Thoracic aorta (tissue), 2 donors: ENCODE data around the gene RAI1. TPM values are rescaled to one million over a fixed set of nuclear protein-coding genes. Genes with fewer than 3 reads are reported as not detected.

Experiments
- ATAC-seq: fragments of 150-250 bp; one replicate; pipeline ENCODE4 v1.8.0; 2017; ENCODE audit warnings: low read depth; ENCODE audit not compliant: insufficient number of reproducible peaks, low FRiP score
- DNase-seq: peaks from one replicate; pipeline ENCODE4 v3.0.0-alpha.2; 2020; ENCODE audit warnings: low spot score
- H3K27ac ChIP-seq, 2 donors: fragments of 200-600 bp; sonication (generic); 1 replicate in 1 of 2; 2 replicates in 1 of 2; pipeline ENCODE4 v1.5.1; 2016; ENCODE audit warnings: mild to moderate bottlenecking in 2 of 2, moderate library complexity in 2 of 2
- H3K27me3 ChIP-seq: fragments of 200-600 bp; sonication (generic); replicated peaks from 2 replicates; pipeline ENCODE4 v1.6.0; 2016; ENCODE audit warnings: mild to moderate bottlenecking; ENCODE audit not compliant: insufficient read depth
- H3K36me3 ChIP-seq: fragments of 200-600 bp; sonication (generic); one replicate; pipeline ENCODE4 v1.5.1; 2016
- H3K4me1 ChIP-seq, 2 donors: fragments of 200-600 bp; sonication (generic); 1 replicate in 1 of 2; 2 replicates in 1 of 2; pipeline versions ENCODE4 v1.5.1 to v1.6.0; 2016; ENCODE audit warnings: low read depth in 2 of 2, mild to moderate bottlenecking in 1 of 2; ENCODE audit not compliant: control insufficient read depth in 1 of 2
- H3K4me3 ChIP-seq: fragments of 200-600 bp; sonication (generic); 2 replicates; pipeline ENCODE4 v1.5.1; 2016; ENCODE audit warnings: mild to moderate bottlenecking
- H3K9me3 ChIP-seq: fragments of 200-600 bp; sonication (generic); 2 replicates; pipeline ENCODE4 v1.5.1; 2016
- CTCF ChIP-seq: fragments of 200-600 bp; sonication (generic); IDR thresholded peaks from one replicate; pipeline ENCODE4 v1.5.1; 2019; ENCODE audit warnings: antibody characterized with exemption
- total RNA-seq, 2 donors: library from RNA; depleted of rRNA; stranded (reverse); fragments of >200 nt; gene quantifications; one replicate each; pipeline versions ENCODE4 v1.1.0 to v1.2.3, GENCODE V29; 2016

RAI1 gene
- total RNA-seq, 2 donors from 2014 or later: 21.0 to 31.5 TPM

- DNase-seq (no peak), ATAC-seq (no peak)
- H3K4me1 ChIP-seq: peaks cover 24 to 46% of the 10 kb centered on the region in 2 donors
These were observed 71.6 kb downstream of the RAI1 start for GRCh38 chr17:17752821-17753321.

GRCh38 chr17:17754719-17755686, 73.7 kb downstream of the RAI1 start:
- Histone ChIP-seq H3K9me3 (no peaks in the 10 kb centered on the region), H3K27ac (no peak overlapping the region), H3K4me1 (peaks cover 15 to 30% of the 10 kb centered on the region in 2 donors), H3K36me3 (no peaks in the 10 kb centered on the region), H3K27me3 (no peaks in the 10 kb centered on the region), H3K4me3 (no peak overlapping the region)
- no peak for TF ChIP-seq CTCF
- DNase-seq (no peak), ATAC-seq (no peak)

More at GRCh38 chr17:17752821-17753321, 71.6 kb downstream of the RAI1 start:
- Histone ChIP-seq H3K27ac (peak overlapping the region; percentile 63 to 73), H3K27me3 (no peaks in the 10 kb centered on the region), H3K36me3 (no peaks in the 10 kb centered on the region), H3K9me3 (no peaks in the 10 kb centered on the region), H3K4me3 (peak overlapping the region; percentile 77)
- TF ChIP-seq CTCF: no peak

- Histone ChIP-seq H3K4me3 (no peak overlapping the region), H3K36me3 (no peaks in the 10 kb centered on the region), H3K27me3 (no peaks in the 10 kb centered on the region), H3K27ac (no peak overlapping the region), H3K4me1 (peaks cover 12 to 25% of the 10 kb centered on the region in 2 donors), H3K9me3 (no peaks in the 10 kb centered on the region)
- DNase-seq (no peak), ATAC-seq (no peak)
- no peak for TF ChIP-seq CTCF
These were observed 74.5 kb downstream of the RAI1 start for GRCh38 chr17:17755715-17756114.

GRCh38 chr17:17757391-17757791, 76.1 kb downstream of the RAI1 start:
- Histone ChIP-seq H3K4me3 (no peak overlapping the region), H3K9me3 (no peaks in the 10 kb centered on the region), H3K4me1 (peaks cover 3 to 12% of the 10 kb centered on the region in 2 donors), H3K36me3 (no peaks in the 10 kb centered on the region), H3K27me3 (no peaks in the 10 kb centered on the region), H3K27ac (no peak overlapping the region)
- ATAC-seq (no peak), DNase-seq (no peak)
- no peak for TF ChIP-seq CTCF
